IMR-90 (cell line): Measurements from ENCODE around the gene FOXP1. TPM values are rescaled to one million over a fixed set of nuclear protein-coding genes. Genes with fewer than 3 reads are reported as not detected.

Experiments used
- CHD1 ChIP-seq: IDR thresholded peaks from 2 replicates; pipeline ENCODE4 v1.6.1; 2012; ENCODE audit warnings: low read depth, low read length, improper control_type of control experiment
- RFX5 ChIP-seq: IDR thresholded peaks from 2 replicates; pipeline ENCODE4 v1.8.0; 2012; ENCODE audit warnings: low read depth, mild to moderate bottlenecking, low read length, moderate library complexity
- SMC3 ChIP-seq: fragments of 150-350 bp; IDR thresholded peaks from 2 replicates; pipeline ENCODE4 v1.6.1; 2016; ENCODE audit warnings: low read depth, mild to moderate bottlenecking, antibody characterized with exemption, low read length, moderate library complexity
- polyA plus RNA-seq, 3 experiments: library from polyadenylated mRNA; depleted of rRNA; stranded (reverse); fragments of >200 nt; gene quantifications; 2 replicates each; pipeline ENCODE4 v1.2.3, GENCODE V29; 2012; ENCODE audit warnings: low replicate concordance in 1 of 3
- total RNA-seq: library from RNA; depleted of rRNA; stranded (reverse); fragments of >200 nt; gene quantifications from 2 replicates; pipeline ENCODE4 v1.2.3, GENCODE V29; 2012
- TF ChIP-seq, protein P1 (sequence below): fragments of 150-350 bp; IDR thresholded peaks from 2 replicates; pipeline ENCODE4 v1.6.1; 2017; ENCODE audit warnings: mild to moderate bottlenecking, antibody characterized with exemption, low read length, low read depth

FOXP1 gene
- total and polyA plus RNA-seq, 2 of the 4 experiments (the other 2 are of a cell fraction) = 37.0 to 132 TPM

DNA sequence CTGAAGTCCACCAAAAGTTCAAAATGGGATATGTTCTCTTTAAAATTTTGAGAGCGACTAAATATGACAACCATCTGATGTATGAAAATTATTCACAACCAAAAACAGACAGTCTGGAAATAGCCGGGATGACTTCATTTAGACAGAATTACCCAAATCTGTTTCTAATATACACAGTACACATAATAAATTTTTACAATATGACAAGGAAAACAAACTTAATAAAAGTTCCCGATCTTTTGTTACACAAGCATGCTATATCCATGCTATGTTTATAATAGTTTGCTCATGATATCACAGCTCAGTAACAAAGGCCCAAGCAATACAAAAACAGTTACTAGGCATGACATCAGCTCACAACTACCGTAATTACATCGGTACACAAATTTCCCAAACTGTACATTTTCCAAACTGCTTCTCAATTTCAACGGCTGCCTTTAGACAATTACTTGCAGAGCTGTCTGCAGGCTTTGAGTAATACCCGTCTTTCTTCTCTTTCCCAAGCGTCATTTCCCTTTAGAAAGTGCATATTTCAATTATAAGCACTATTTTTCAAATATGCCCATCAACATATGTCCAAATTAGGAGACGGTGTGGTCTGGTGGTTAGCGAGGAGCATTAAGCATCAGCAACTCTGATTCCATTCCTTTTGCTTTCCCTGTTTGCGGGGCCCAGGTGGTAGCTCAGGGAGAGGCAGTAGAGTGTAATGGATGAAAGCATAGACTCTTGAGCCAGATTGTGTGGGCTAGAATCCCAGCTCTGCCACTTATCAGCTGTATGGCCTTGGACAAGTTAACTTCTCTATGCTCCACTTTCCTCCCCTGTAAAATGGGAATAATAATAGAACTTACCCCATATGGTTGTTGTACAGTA, 481.2 kb downstream of the FOXP1 start (continued):
- TF ChIP-seq, protein P1, sequence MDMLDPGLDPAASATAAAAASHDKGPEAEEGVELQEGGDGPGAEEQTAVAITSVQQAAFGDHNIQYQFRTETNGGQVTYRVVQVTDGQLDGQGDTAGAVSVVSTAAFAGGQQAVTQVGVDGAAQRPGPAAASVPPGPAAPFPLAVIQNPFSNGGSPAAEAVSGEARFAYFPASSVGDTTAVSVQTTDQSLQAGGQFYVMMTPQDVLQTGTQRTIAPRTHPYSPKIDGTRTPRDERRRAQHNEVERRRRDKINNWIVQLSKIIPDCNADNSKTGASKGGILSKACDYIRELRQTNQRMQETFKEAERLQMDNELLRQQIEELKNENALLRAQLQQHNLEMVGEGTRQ = no peak
- TF ChIP-seq SMC3 (no peak; the same call in 1 of the 2 replicates), RFX5 (no peak), CHD1 (no peak)
